ENCODE data around the gene PEX11G. TPM values are rescaled to one million over a fixed set of nuclear protein-coding genes. Genes with fewer than 3 reads are reported as not detected.

Gene PEX11G
- total and polyA plus RNA-seq, 9 of the 15 experiments (the other 6 are each of a cell fraction or from before 2014, with no cell fraction given) = 0.07 to 3.2 (median 0.70) TPM; not detected in 1

GRCh38 chr19:7488736-7489353 is at the start of gene PEX11G (continued):
- TF ChIP-seq ZNF707 (CRISPR knock-in tag; conservative IDR thresholded peaks at IDR 0.05) (no peak), ZNF561 (CRISPR knock-in tag; conservative IDR thresholded peaks at IDR 0.05) (no peak), REST (IDR thresholded peaks at IDR 0.05; ENCODE audit: borderline replicate concordance) (no peak), REST (CRISPR knock-in tag; IDR thresholded peaks at IDR 0.05; ENCODE audit: low read depth) (no peak), EP400 (IDR thresholded peaks at IDR 0.05) (0 out of 2 replicates have a peak, but pooled peaks have one; percentile 9), ZNF699 (CRISPR knock-in tag; IDR thresholded peaks at IDR 0.05; ENCODE audit: insufficient replicate concordance) (no peak), BRD4 (IDR thresholded peaks at IDR 0.05) (no peak), CHD4 (IDR thresholded peaks at IDR 0.05; ENCODE audit: insufficient read depth, insufficient replicate concordance, low read depth, low read length, poor library complexity, severe bottlenecking) (no peak), ZNF589 (CRISPR knock-in tag; IDR thresholded peaks at IDR 0.05; ENCODE audit: low read depth) (no peak), RBM25 (IDR thresholded peaks at IDR 0.05; ENCODE audit: low read depth, low read length, severe bottlenecking) (peak; percentile 30), ELF2 (CRISPR knock-in tag; IDR thresholded peaks at IDR 0.05) (no peak), DIDO1 (tag; IDR thresholded peaks at IDR 0.05; ENCODE audit: low read depth) (no peak), RBFOX2 (IDR thresholded peaks at IDR 0.05; ENCODE audit: low read depth, low read length) (peak; percentile 89), NEUROD1 (IDR thresholded peaks at IDR 0.05; ENCODE audit: borderline replicate concordance, low read depth, low read length, partially characterized antibody) (peak; percentile 43), SAFB2 (IDR thresholded peaks at IDR 0.05; ENCODE audit: borderline replicate concordance, low read depth, low read length, severe bottlenecking) (no peak), ZNF695 (CRISPR knock-in tag; IDR thresholded peaks at IDR 0.05) (no peak)
- TF ChIP-seq, protein P1, sequence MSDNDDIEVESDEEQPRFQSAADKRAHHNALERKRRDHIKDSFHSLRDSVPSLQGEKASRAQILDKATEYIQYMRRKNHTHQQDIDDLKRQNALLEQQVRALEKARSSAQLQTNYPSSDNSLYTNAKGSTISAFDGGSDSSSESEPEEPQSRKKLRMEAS (CRISPR knock-in tag; IDR thresholded peaks at IDR 0.05) = peak; percentile 83
- TF ChIP-seq, protein P2, sequence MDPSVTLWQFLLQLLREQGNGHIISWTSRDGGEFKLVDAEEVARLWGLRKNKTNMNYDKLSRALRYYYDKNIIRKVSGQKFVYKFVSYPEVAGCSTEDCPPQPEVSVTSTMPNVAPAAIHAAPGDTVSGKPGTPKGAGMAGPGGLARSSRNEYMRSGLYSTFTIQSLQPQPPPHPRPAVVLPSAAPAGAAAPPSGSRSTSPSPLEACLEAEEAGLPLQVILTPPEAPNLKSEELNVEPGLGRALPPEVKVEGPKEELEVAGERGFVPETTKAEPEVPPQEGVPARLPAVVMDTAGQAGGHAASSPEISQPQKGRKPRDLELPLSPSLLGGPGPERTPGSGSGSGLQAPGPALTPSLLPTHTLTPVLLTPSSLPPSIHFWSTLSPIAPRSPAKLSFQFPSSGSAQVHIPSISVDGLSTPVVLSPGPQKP (CRISPR knock-in tag; IDR thresholded peaks at IDR 0.05) = no peak

Measured in K562 (cell line).